BLaER1 treated with 17β-estradiol and CSF1 and Interleukin-3, amounts not matched to agents 10 nM and 100 nM (cell line): Measurements from ENCODE around the gene WFS1.

Experiments
- H3K27ac ChIP-seq, 11 experiments: shearing (Covaris generic); formaldehyde crosslinking; 2 replicates each; pipeline ENCODE4 v1.8.1; 2022
- H3K27me3 ChIP-seq, 11 experiments: shearing (Covaris generic); formaldehyde crosslinking; 2 replicates each; pipeline ENCODE4 v1.8.1; 2022
- H3K36me3 ChIP-seq, 11 experiments: shearing (Covaris generic); formaldehyde crosslinking; 2 replicates each; pipeline ENCODE4 v1.8.1; 2022
- H3K4me1 ChIP-seq, 10 experiments: shearing (Covaris generic); formaldehyde crosslinking; 2 replicates each; pipeline ENCODE4 v1.8.1; 2022
- H3K4me2 ChIP-seq, 11 experiments: shearing (Covaris generic); formaldehyde crosslinking; 2 replicates each; pipeline ENCODE4 v1.8.1; 2022
- H3K4me3 ChIP-seq, 10 experiments: shearing (Covaris generic); formaldehyde crosslinking; 2 replicates each; pipeline ENCODE4 v1.8.1; 2022
- H3K9ac ChIP-seq, 11 experiments: shearing (Covaris generic); formaldehyde crosslinking; 2 replicates each; pipeline ENCODE4 v1.8.1; 2022
- H3K9me3 ChIP-seq, 11 experiments: shearing (Covaris generic); formaldehyde crosslinking; replicated peaks in 1 of 11; 2 replicates each; pipeline ENCODE4 v1.8.1; 2022
- H4K20me1 ChIP-seq, 11 experiments: shearing (Covaris generic); formaldehyde crosslinking; 2 replicates each; pipeline ENCODE4 v1.8.1; 2022
- Cebpa-rat ChIP-seq, 11 experiments: shearing (Covaris generic); IDR thresholded peaks; 2 replicates each; pipeline ENCODE4 v1.8.1; 2022

The WFS1 gene

DNA sequence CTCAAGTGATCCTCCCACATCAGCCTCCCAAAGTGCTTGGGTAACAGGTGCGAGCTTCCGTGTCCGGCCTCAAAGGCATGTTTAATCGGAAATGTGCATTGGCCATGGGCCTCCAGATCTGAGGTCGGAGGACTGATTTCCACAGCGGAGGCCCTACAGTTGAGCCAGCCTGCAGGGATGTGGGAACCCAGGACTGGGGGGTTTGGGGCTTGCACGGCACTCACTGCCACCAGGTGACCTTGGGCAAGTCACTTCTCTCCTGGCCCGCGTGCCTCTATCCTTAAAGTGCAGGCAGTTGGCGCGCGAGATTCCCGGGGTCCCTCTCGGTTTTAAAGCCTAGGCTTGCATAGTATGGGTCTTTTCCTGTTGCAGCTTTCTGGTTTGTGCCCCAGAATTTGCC is 18.3 kb upstream of the WFS1 start:
- H3K36me3 ChIP-seq: no peaks in the 10 kb centered on the region
- H3K4me2 ChIP-seq: peak overlapping the region in 2 of 11 experiments; percentile 5 to 22; a peak in 3 of 22 replicates
- H3K27me3 ChIP-seq: peaks cover 0 to 29% (median 9%) of the 10 kb centered on the region in 11 experiments; a peak in 16 of 22 replicates
- H3K27ac ChIP-seq: no peak overlapping the region; a peak in 1 of 22 replicates
- H4K20me1 ChIP-seq: peaks cover 0 to 18% (median 0%) of the 10 kb centered on the region in 11 experiments; a peak in 1 of 22 replicates
- no peak for TF ChIP-seq Cebpa-rat (IDR thresholded peaks at IDR 0.05)
- peaks cover 6 to 19% (median 15%) of the 10 kb centered on the region in 11 experiments; a peak in 20 of 22 replicates for H3K9me3 ChIP-seq
- no peak overlapping the region for H3K4me3 ChIP-seq
- peaks cover 4 to 67% (median 32%) of the 10 kb centered on the region in 10 experiments for H3K4me1 ChIP-seq
- no peak overlapping the region for H3K9ac ChIP-seq

- Histone ChIP-seq H3K27me3 (peaks cover 0 to 29% (median 9%) of the 10 kb centered on the region in 11 experiments; a peak in 16 of 22 replicates), H3K4me3 (no peak overlapping the region), H3K27ac (no peak overlapping the region), H4K20me1 (peaks cover 0 to 18% (median 0%) of the 10 kb centered on the region in 11 experiments; a peak in 1 of 22 replicates), H3K4me2 (no peak overlapping the region), H3K36me3 (no peaks in the 10 kb centered on the region), H3K9me3 (peaks cover 4 to 14% (median 10%) of the 10 kb centered on the region in 11 experiments; a peak in 14 of 22 replicates), H3K9ac (no peak overlapping the region), H3K4me1 (peaks cover 10 to 74% (median 39%) of the 10 kb centered on the region in 10 experiments)
- TF ChIP-seq Cebpa-rat (IDR thresholded peaks at IDR 0.05): no peak
These were observed 17.6 kb upstream of the WFS1 start for GRCh38 chr4:6252051-6252450.

DNA sequence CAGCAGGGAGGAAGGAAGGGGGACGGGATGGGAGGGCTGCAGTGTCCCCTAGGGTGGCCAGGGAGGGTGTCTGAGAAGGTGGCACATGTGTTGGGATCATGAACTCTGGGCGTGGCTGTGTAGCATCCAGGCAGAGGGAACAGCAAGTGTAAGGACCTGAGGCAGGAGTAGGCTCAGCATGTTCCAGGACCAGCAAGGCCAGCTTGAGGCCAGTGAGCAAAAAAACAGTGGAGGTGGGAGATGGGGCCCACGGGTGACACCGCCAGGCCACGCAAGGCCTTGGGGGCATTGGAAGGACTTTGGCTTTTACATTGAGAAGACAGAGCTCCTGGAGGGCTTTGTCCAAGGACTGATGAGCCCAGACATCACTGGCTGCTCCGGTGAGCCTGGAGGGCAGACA is 16.5 kb upstream of the WFS1 start:
- peaks cover 4 to 14% (median 10%) of the 10 kb centered on the region in 11 experiments; a peak in 14 of 22 replicates for H3K9me3 ChIP-seq
- H3K4me3 ChIP-seq: no peak overlapping the region
- peaks cover 21 to 84% (median 50%) of the 10 kb centered on the region in 10 experiments for H3K4me1 ChIP-seq
- peaks cover 0 to 29% (median 9%) of the 10 kb centered on the region in 11 experiments; a peak in 16 of 22 replicates for H3K27me3 ChIP-seq
- no peak overlapping the region for H3K27ac ChIP-seq
- no peaks in the 10 kb centered on the region for H3K36me3 ChIP-seq
- no peak for TF ChIP-seq Cebpa-rat (IDR thresholded peaks at IDR 0.05)
- H4K20me1 ChIP-seq: peaks cover 0 to 18% (median 0%) of the 10 kb centered on the region in 11 experiments; a peak in 1 of 22 replicates
- no peak overlapping the region for H3K9ac ChIP-seq
- peak overlapping the region in 7 of 11 experiments; percentile 24 to 53 (median 38); a peak in 10 of 22 replicates for H3K4me2 ChIP-seq

- peak overlapping the region in 8 of 11 experiments; percentile 14 to 53 (median 36); a peak in 12 of 22 replicates for H3K4me2 ChIP-seq
- H4K20me1 ChIP-seq: peaks cover 0 to 18% (median 0%) of the 10 kb centered on the region in 11 experiments; a peak in 1 of 22 replicates
- no peak overlapping the region for H3K27ac ChIP-seq
- H3K36me3 ChIP-seq: no peaks in the 10 kb centered on the region
- H3K4me1 ChIP-seq: peaks cover 29 to 86% (median 55%) of the 10 kb centered on the region in 10 experiments
- peaks cover 0 to 24% (median 8%) of the 10 kb centered on the region in 11 experiments; a peak in 16 of 22 replicates for H3K27me3 ChIP-seq
- no peak overlapping the region for H3K9ac ChIP-seq
- H3K9me3 ChIP-seq: peaks cover 4 to 14% (median 10%) of the 10 kb centered on the region in 11 experiments; a peak in 14 of 22 replicates
- TF ChIP-seq Cebpa-rat (IDR thresholded peaks at IDR 0.05): no peak
- H3K4me3 ChIP-seq: no peak overlapping the region
These were observed 15.7 kb upstream of the WFS1 start for GRCh38 chr4:6253961-6254360.

- Histone ChIP-seq H3K36me3 (no peaks in the 10 kb centered on the region), H4K20me1 (peaks cover 0 to 13% (median 0%) of the 10 kb centered on the region in 11 experiments; a peak in 1 of 22 replicates), H3K27ac (peak overlapping the region in 5 of 11 experiments; percentile 58 to 80 (median 76); a peak in 6 of 22 replicates), H3K9me3 (peaks cover 4 to 14% (median 10%) of the 10 kb centered on the region in 11 experiments; a peak in 14 of 22 replicates), H3K9ac (no peak overlapping the region), H3K4me3 (no peak overlapping the region), H3K4me2 (peak overlapping the region; percentile 9 to 100 (median 88); a peak in 18 of 22 replicates), H3K27me3 (peaks cover 0 to 35% (median 0%) of the 10 kb centered on the region in 11 experiments; a peak in 7 of 22 replicates), H3K4me1 (peaks cover 47 to 96% (median 76%) of the 10 kb centered on the region in 10 experiments)
- TF ChIP-seq Cebpa-rat (IDR thresholded peaks at IDR 0.05): no peak
These were observed 13.5 kb upstream of the WFS1 start for GRCh38 chr4:6256141-6256540.

GRCh38 chr4:6257247-6258025 is 12.2 kb upstream of the WFS1 start:
- Histone ChIP-seq H3K9ac (peak overlapping the region; percentile 35 to 76 (median 62); a peak in 18 of 22 replicates), H4K20me1 (peaks cover 0 to 8% (median 0%) of the 10 kb centered on the region in 11 experiments; a peak in 1 of 22 replicates), H3K36me3 (no peaks in the 10 kb centered on the region), H3K4me3 (peak overlapping the region in 2 of 10 experiments; percentile 39 to 41; a peak in 3 of 20 replicates), H3K27me3 (peaks cover 0 to 48% (median 0%) of the 10 kb centered on the region in 11 experiments; a peak in 8 of 22 replicates), H3K4me2 (peak overlapping the region; percentile 73 to 100 (median 88)), H3K9me3 (peaks cover 4 to 14% (median 10%) of the 10 kb centered on the region in 11 experiments; a peak in 14 of 22 replicates), H3K4me1 (peaks cover 59 to 98% (median 86%) of the 10 kb centered on the region in 10 experiments), H3K27ac (peak overlapping the region; percentile 58 to 89 (median 76); a peak in 21 of 22 replicates)
- TF ChIP-seq Cebpa-rat (IDR thresholded peaks at IDR 0.05): no peak

DNA sequence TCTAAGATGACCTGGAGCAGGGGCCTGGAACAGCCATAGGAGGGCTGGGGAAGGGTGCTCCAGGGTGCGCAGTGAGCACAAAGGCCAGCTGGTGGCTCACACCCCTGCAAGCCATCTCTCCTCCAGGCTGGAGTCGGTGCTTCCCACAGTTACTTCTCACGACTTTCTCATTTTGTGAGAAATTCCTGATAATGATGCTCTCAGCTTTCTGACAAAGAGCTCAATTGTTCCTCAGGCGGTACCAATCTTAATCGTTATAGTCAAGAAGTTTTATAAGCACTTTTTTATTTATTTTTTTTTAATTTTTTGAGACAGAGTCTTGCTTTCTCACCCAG is 11.7 kb upstream of the WFS1 start:
- H3K9ac ChIP-seq: peak overlapping the region in 4 of 11 experiments; percentile 25 to 76 (median 56); a peak in 4 of 22 replicates
- no peaks in the 10 kb centered on the region for H3K36me3 ChIP-seq
- H3K27me3 ChIP-seq: peaks cover 0 to 54% (median 0%) of the 10 kb centered on the region in 11 experiments; a peak in 8 of 22 replicates
- 0 out of 20 replicates have a peak overlapping the region, but pooled peaks of 1 of the 10 experiments have one; percentile 41 for H3K4me3 ChIP-seq
- peaks cover 4 to 14% (median 10%) of the 10 kb centered on the region in 11 experiments; a peak in 14 of 22 replicates for H3K9me3 ChIP-seq
- peaks cover 0 to 4% (median 0%) of the 10 kb centered on the region in 11 experiments; a peak in 1 of 22 replicates for H4K20me1 ChIP-seq
- H3K4me2 ChIP-seq: peak overlapping the region; percentile 73 to 100 (median 88)
- H3K4me1 ChIP-seq: peaks cover 64 to 99% (median 88%) of the 10 kb centered on the region in 10 experiments
- TF ChIP-seq Cebpa-rat (IDR thresholded peaks at IDR 0.05): no peak
- H3K27ac ChIP-seq: peak overlapping the region; percentile 58 to 89 (median 76); a peak in 16 of 22 replicates

- H3K27me3 ChIP-seq: peaks cover 0 to 50% (median 0%) of the 10 kb centered on the region in 11 experiments; a peak in 8 of 22 replicates
- 0 out of 22 replicates have a peak, but pooled peaks cover 0 to 4% (median 0%) of the 10 kb centered on the region in 11 experiments for H4K20me1 ChIP-seq
- H3K36me3 ChIP-seq: no peaks in the 10 kb centered on the region
- H3K9ac ChIP-seq: peak overlapping the region in 3 of 11 experiments; percentile 36 to 44 (median 43); a peak in 4 of 22 replicates
- peaks cover 4 to 14% (median 10%) of the 10 kb centered on the region in 11 experiments; a peak in 14 of 22 replicates for H3K9me3 ChIP-seq
- peak overlapping the region in 4 of 11 experiments; percentile 74 to 89 (median 77); a peak in 6 of 22 replicates for H3K27ac ChIP-seq
- peaks cover 71 to 99% (median 88%) of the 10 kb centered on the region in 10 experiments for H3K4me1 ChIP-seq
- H3K4me3 ChIP-seq: no peak overlapping the region
- no peak for TF ChIP-seq Cebpa-rat (IDR thresholded peaks at IDR 0.05)
- H3K4me2 ChIP-seq: peak overlapping the region; percentile 73 to 100 (median 88); a peak in 19 of 22 replicates
These were observed 10.9 kb upstream of the WFS1 start for GRCh38 chr4:6258741-6259140.
